Measurements from ENCODE around the gene SMIM1.
"Not testable (repeated sequence)": the region's sequence is repeated elsewhere in the genome, so short reads cannot be mapped to it uniquely, and the experiment has no call there.

The SMIM1 gene

GRCh38 chr1:3790952-3791351, 18.4 kb downstream of the SMIM1 start:
- no peak overlapping the region for H3K4me3 ChIP-seq (ENCODE audit: low read length)
- TF ChIP-seq CTCF (conservative IDR thresholded peaks at IDR 0.05; ENCODE audit: low read depth, low read length), result no peak
- no peak for DNase-seq (ENCODE audit: low read depth)

- no peak for DNase-seq (ENCODE audit: low read depth)
- TF ChIP-seq CTCF (conservative IDR thresholded peaks at IDR 0.05; ENCODE audit: low read depth, low read length), result no peak
- H3K4me3 ChIP-seq (ENCODE audit: low read length), result peak overlapping the region; percentile 81
These were observed 23.1 kb downstream of the SMIM1 start for GRCh38 chr1:3795453-3796214.

- peak; percentile 63 for DNase-seq (ENCODE audit: low read depth)
- TF ChIP-seq CTCF (conservative IDR thresholded peaks at IDR 0.05; ENCODE audit: low read depth, low read length), result no peak
- H3K4me3 ChIP-seq (ENCODE audit: low read length), result peak within 1 kb of the TSS; percentile 81
These were observed 23.9 kb downstream of the SMIM1 start, which contains the start of gene LRRC47 for GRCh38 chr1:3796215-3797061. LRRC47 (minus strand) TSS chr1:3796498; CDS start chr1:3796476, 22 bp downstream.

GRCh38 chr1:3799976-3800685, 27.6 kb downstream of the SMIM1 start:
- TF ChIP-seq CTCF (conservative IDR thresholded peaks at IDR 0.05; ENCODE audit: low read depth, low read length), result no peak
- DNase-seq (ENCODE audit: low read depth), result no peak
- H3K4me3 ChIP-seq (ENCODE audit: low read length), result no peak overlapping the region

GRCh38 chr1:3800795-3801194, 28.2 kb downstream of the SMIM1 start:
- H3K4me3 ChIP-seq (ENCODE audit: low read length); DNase-seq (ENCODE audit: low read depth): not testable (repeated sequence)

GRCh38 chr1:3803905-3804626, 31.5 kb downstream of the SMIM1 start:
- no peak overlapping the region for H3K4me3 ChIP-seq (ENCODE audit: low read length)
- no peak for DNase-seq (ENCODE audit: low read depth)
- no peak for TF ChIP-seq CTCF (conservative IDR thresholded peaks at IDR 0.05; ENCODE audit: low read depth, low read length)

- not testable (repeated sequence) for DNase-seq (ENCODE audit: low read depth)
These were observed 32.0 kb downstream of the SMIM1 start for GRCh38 chr1:3804627-3804944.

More at GRCh38 chr1:3804627-3804944, 32.0 kb downstream of the SMIM1 start:
- not testable (repeated sequence) for H3K4me3 ChIP-seq (ENCODE audit: low read length)

Measured in retinal pigment epithelial cell (primary cell).